WTC11 (cell line): ENCODE results near the gene TSEN2. TPM values are rescaled to one million over a fixed set of nuclear protein-coding genes. Genes with fewer than 3 reads are reported as not detected.
A peak's percentile ranks its signal among the peaks of the same experiment; 100 is the strongest.

Experiments used
- ATAC-seq: fragments of 200-7000 bp; cut with Tn5 transposase; 2 replicates; pipeline ENCODE4 v1.10.0; 2021; ENCODE audit warnings: mild to moderate bottlenecking, moderate library complexity
- CTCF ChIA-PET: fragments of 300-600 bp; sonication (Branson Sonifier 250); formaldehyde crosslinking; loops from one replicate; lab custom pipeline; 2021; ENCODE audit warnings: antibody characterized with exemption; lab: Charles Lee
- POLR2A ChIA-PET: fragments of 350-600 bp; sonication (Branson Sonifier 250); formaldehyde crosslinking; loops from one replicate; lab custom pipeline; 2021; ENCODE audit warnings: antibody characterized with exemption; lab: Charles Lee
- DNase-seq: peaks from one replicate; pipeline ENCODE4 v3.0.0; 2021; ENCODE audit warnings: low spot score
- H3K27ac Mint-ChIP-seq: 2 replicates; pipeline ENCODE4 v1.8.0; 2021; ENCODE audit warnings: mixed read lengths
- H3K27me3 Mint-ChIP-seq: 2 replicates; pipeline ENCODE4 v1.8.0; 2021; ENCODE audit warnings: low read depth, mild to moderate bottlenecking, moderate library complexity, mixed read lengths
- H3K36me3 Mint-ChIP-seq: 2 replicates; pipeline ENCODE4 v1.8.0; 2021; ENCODE audit warnings: mixed read lengths
- H3K4me1 Mint-ChIP-seq: 2 replicates; pipeline ENCODE4 v1.8.0; 2022; ENCODE audit warnings: mixed read lengths
- H3K4me3 Mint-ChIP-seq: 2 replicates; pipeline ENCODE4 v1.8.0; 2021; ENCODE audit warnings: mild to moderate bottlenecking, moderate library complexity, mixed read lengths
- H3K9me3 Mint-ChIP-seq: 2 replicates; pipeline ENCODE4 v1.8.0; 2021; ENCODE audit warnings: mixed read lengths
- AFF4 ChIP-seq: sonication (generic); formaldehyde crosslinking; IDR thresholded peaks from 2 replicates; pipeline ENCODE4 v1.8.1; 2023; ENCODE audit warnings: mild to moderate bottlenecking, missing genetic modification reagents, borderline replicate concordance
- ATF2 ChIP-seq: sonication (generic); formaldehyde crosslinking; IDR thresholded peaks from 2 replicates; pipeline ENCODE4 v1.8.1; 2022; ENCODE audit warnings: low read depth, missing genetic modification reagents, borderline replicate concordance
- E2F4 ChIP-seq: sonication (generic); formaldehyde crosslinking; IDR thresholded peaks from 2 replicates; pipeline ENCODE4 v1.8.1; 2022; ENCODE audit warnings: low read depth, mild to moderate bottlenecking, moderate library complexity, missing genetic modification reagents, borderline replicate concordance
- FOXP1 ChIP-seq: sonication (generic); formaldehyde crosslinking; IDR thresholded peaks from 2 replicates; pipeline ENCODE4 v1.8.0; 2022; ENCODE audit warnings: missing genetic modification reagents, mild to moderate bottlenecking, moderate library complexity, borderline replicate concordance
- GABPB1 ChIP-seq: sonication (generic); formaldehyde crosslinking; IDR thresholded peaks from 2 replicates; pipeline ENCODE4 v1.8.1; 2023; ENCODE audit warnings: mild to moderate bottlenecking, missing genetic modification reagents
- HMGA2 ChIP-seq: fragments of 250-450 bp; sonication (Bioruptor Pico); IDR thresholded peaks from 2 replicates; pipeline ENCODE4 v1.4.0; 2021; ENCODE audit warnings: mild to moderate bottlenecking, moderate library complexity
- JAZF1 ChIP-seq: fragments of 250-450 bp; sonication (Bioruptor Pico); IDR thresholded peaks from 2 replicates; pipeline ENCODE4 v1.9.0; 2021; ENCODE audit warnings: moderate library complexity, mild to moderate bottlenecking, inconsistent platforms
- MYBL2 ChIP-seq: sonication (generic); formaldehyde crosslinking; IDR thresholded peaks from 2 replicates; pipeline ENCODE4 v1.8.1; 2023; ENCODE audit warnings: mild to moderate bottlenecking, moderate library complexity, missing genetic modification reagents
- PRRX2 ChIP-seq: fragments of 250-450 bp; sonication (Bioruptor Pico); IDR thresholded peaks from 2 replicates; pipeline ENCODE4 v1.8.0; 2021; ENCODE audit warnings: mild to moderate bottlenecking
- TCF7 ChIP-seq: sonication (generic); formaldehyde crosslinking; IDR thresholded peaks from 2 replicates; pipeline ENCODE4 v1.8.0; 2022; ENCODE audit warnings: mild to moderate bottlenecking, low read depth, missing genetic modification reagents, moderate library complexity
- ZNF396 ChIP-seq: fragments of 250-450 bp; sonication (Bioruptor Pico); IDR thresholded peaks from 2 replicates; pipeline ENCODE4 v1.8.0; 2021; ENCODE audit warnings: mild to moderate bottlenecking, moderate library complexity, borderline replicate concordance
- total RNA-seq: library from RNA; stranded (reverse); gene quantifications from 3 replicates; pipeline ENCODE4 v1.2.3, GENCODE V29; 2021

The TSEN2 gene
- total RNA-seq, 1 experiment from 2014 or later, result 21.1 TPM

- Mint-ChIP-seq H3K4me3 (no peak overlapping the region), H3K36me3 (no peaks in the 10 kb centered on the region), H3K9me3 (no peaks in the 10 kb centered on the region), H3K4me1 (peaks cover 11% of the 10 kb centered on the region), H3K27me3 (no peaks in the 10 kb centered on the region; the same call in 1 of the 2 replicates), H3K27ac (no peak overlapping the region)
- POLR2A ChIA-PET, result interaction anchor here (0.6 kb wide), 1 partner anchor 18 kb away, joined by 3 read pairs; no protein-coding TSS in a partner anchor
- DNase-seq, result no peak
- CTCF ChIA-PET, result interaction anchor here (2.8 kb wide), 1 partner anchor 41 kb away, joined by 13 read pairs; no protein-coding TSS in a partner anchor
- TF ChIP-seq ZNF396 (CRISPR knock-in tag) (no peak), ATF2 (no peak), JAZF1 (CRISPR knock-in tag) (no peak), FOXP1 (CRISPR knock-in tag) (no peak)
- no peak for ATAC-seq
Measured at GRCh38 chr3:12438318-12438717, 46.0 kb upstream of the TSEN2 start.

GRCh38 chr3:12439161-12439940 is 44.9 kb upstream of the TSEN2 start:
- Mint-ChIP-seq H3K4me3 (no peak overlapping the region), H3K27ac (no peak overlapping the region), H3K4me1 (peaks cover 7% of the 10 kb centered on the region), H3K27me3 (no peaks in the 10 kb centered on the region; the same call in 1 of the 2 replicates), H3K9me3 (no peaks in the 10 kb centered on the region), H3K36me3 (no peaks in the 10 kb centered on the region)
- ChIA-PET CTCF (no interaction called here), POLR2A (no interaction called here)
- TF ChIP-seq JAZF1 (CRISPR knock-in tag) (no peak), PRRX2 (no peak), GABPB1 (CRISPR knock-in tag) (no peak), ZNF396 (CRISPR knock-in tag) (no peak), AFF4 (CRISPR knock-in tag) (no peak), MYBL2 (no peak), HMGA2 (CRISPR knock-in tag) (no peak)
- ATAC-seq (no peak), DNase-seq (no peak)

- H3K36me3 Mint-ChIP-seq, result no peaks in the 10 kb centered on the region
- CTCF ChIA-PET, result interaction anchor here (0.6 kb wide), 1 partner anchor 306 kb away, joined by 3 read pairs; no protein-coding TSS in a partner anchor
- H3K9me3 Mint-ChIP-seq, result no peaks in the 10 kb centered on the region
- ATAC-seq, result peak; percentile 8; the same call in 1 of the 2 replicates
- DNase-seq, result no peak
- H3K4me3 Mint-ChIP-seq, result no peak overlapping the region
- POLR2A ChIA-PET, result no interaction called here
- TF ChIP-seq TCF7 (CRISPR knock-in tag) (no peak), E2F4 (CRISPR knock-in tag) (no peak)
- peaks cover 20% of the 10 kb centered on the region for H3K4me1 Mint-ChIP-seq
- no peak overlapping the region for H3K27ac Mint-ChIP-seq
- no peaks in the 10 kb centered on the region; the same call in 1 of the 2 replicates for H3K27me3 Mint-ChIP-seq
Measured at GRCh38 chr3:12440927-12441714, 43.2 kb upstream of the TSEN2 start.
